NOMO-1 treated with dmso at 0.1 percent for 144 hours (cell line): ENCODE results near the gene PHOX2A.

ENCODE experiments used
- DNase-seq: peaks from one replicate; lab custom pipeline; 2025; ENCODE audit not compliant: unreplicated experiment; lab: John Stamatoyannopoulos, UW

Gene PHOX2A

GRCh38 chr11:72189455-72190250, 54.3 kb downstream of the PHOX2A start:
- DNase-seq = no peak
